GM12878 (cell line): ENCODE measurements around the gene DUS2. TPM values are rescaled to one million over a fixed set of nuclear protein-coding genes. Genes with fewer than 3 reads are reported as not detected.
A peak's percentile ranks its signal among the peaks of the same experiment; 100 is the strongest.

Source experiments
- BACH1 ChIP-seq: fragments of 450-650 bp; IDR thresholded peaks from 2 replicates; pipeline ENCODE4 v1.6.1; 2017; ENCODE audit warnings: mild to moderate bottlenecking, borderline replicate concordance
- CHD4 ChIP-seq: fragments of 200-600 bp; sonication (generic); IDR thresholded peaks from 2 replicates; pipeline ENCODE4 v1.6.1; 2016; ENCODE audit warnings: mild to moderate bottlenecking
- CREB1 ChIP-seq: IDR thresholded peaks from 2 replicates; pipeline ENCODE4 v1.6.1; 2012; ENCODE audit warnings: low read depth, mild to moderate bottlenecking, inconsistent platforms
- CREM ChIP-seq: IDR thresholded peaks from 2 replicates; pipeline ENCODE4 v1.6.1; 2014; ENCODE audit warnings: antibody characterized with exemption, low read depth
- EZH2 ChIP-seq: IDR thresholded peaks from 2 replicates; pipeline ENCODE4 v1.6.1; 2012; ENCODE audit warnings: low read depth, mild to moderate bottlenecking, control low read depth, inconsistent platforms, low read length, borderline replicate concordance; ENCODE audit not compliant: control insufficient read depth
- NBN ChIP-seq: fragments of 450-650 bp; IDR thresholded peaks from 2 replicates; pipeline ENCODE4 v1.6.1; 2016
- RAD21 ChIP-seq: IDR thresholded peaks from 2 replicates; pipeline ENCODE4 v1.6.1; 2011; ENCODE audit warnings: mild to moderate bottlenecking, low read depth, low read length, moderate library complexity; ENCODE audit not compliant: insufficient read depth
- RBBP5 ChIP-seq: fragments of 200-600 bp; sonication (generic); conservative IDR thresholded peaks from 2 replicates; pipeline ENCODE4 v1.6.1; 2016
- SIX5 ChIP-seq: IDR thresholded peaks from 2 replicates; pipeline ENCODE4 v1.6.1; 2011; ENCODE audit warnings: mild to moderate bottlenecking, low read depth, low read length, moderate library complexity; ENCODE audit not compliant: severe bottlenecking
- SMC3 ChIP-seq: IDR thresholded peaks from 2 replicates; pipeline ENCODE4 v1.6.1; 2011; ENCODE audit warnings: low read length, improper control_type of control experiment, borderline replicate concordance
- SPI1 ChIP-seq: IDR thresholded peaks from 2 replicates; pipeline ENCODE4 v1.6.1; 2011; ENCODE audit warnings: low read depth, mild to moderate bottlenecking, low read length, moderate library complexity, borderline replicate concordance; ENCODE audit not compliant: insufficient read depth
- SRF ChIP-seq, 2 experiments: IDR thresholded peaks; 2 replicates each; pipeline ENCODE4 v1.6.1; 2011; ENCODE audit warnings: low read depth in 2 of 2, low read length in 2 of 2, mild to moderate bottlenecking in 1 of 2, moderate library complexity in 1 of 2
- TAF1 ChIP-seq: IDR thresholded peaks from 2 replicates; pipeline ENCODE4 v1.6.1; 2011; ENCODE audit warnings: mild to moderate bottlenecking, low read depth, low read length, borderline replicate concordance
- TCF12 ChIP-seq: IDR thresholded peaks from 2 replicates; pipeline ENCODE4 v1.6.1; 2011; ENCODE audit warnings: low read depth, mild to moderate bottlenecking, low read length
- TCF7 ChIP-seq: IDR thresholded peaks from 2 replicates; pipeline ENCODE4 v1.6.1; 2014; ENCODE audit warnings: antibody characterized with exemption, borderline replicate concordance
- ZNF207 ChIP-seq: fragments of 450-650 bp; IDR thresholded peaks from 2 replicates; pipeline ENCODE4 v1.6.1; 2014; ENCODE audit warnings: antibody characterized with exemption, mild to moderate bottlenecking, borderline replicate concordance
- polyA plus RNA-seq, 11 experiments: library from polyadenylated mRNA; depleted of rRNA in 4 of 11; unstranded in 6 of 11; stranded (reverse) in 5 of 11; fragments of >200 nt; fragmentation: Nextera tagmentation in 4 of 11; fragmentation: Illumina TruSeq in 1 of 11; extraction: Ambion mirVana in 4 of 11; extraction: Trizol in 1 of 11; gene quantifications; 1 replicate in 1 of 11; 2 replicates in 10 of 11; pipeline versions ENCODE4 v1.2.1 to v1.2.3, GENCODE V29; 2011 to 2016; ENCODE audit warnings: inconsistent platforms in 2 of 11, missing spikeins in 2 of 11, low read depth in 1 of 11
- total RNA-seq, 4 experiments: library from RNA; depleted of rRNA in 3 of 4; stranded (reverse); fragments of >200 nt in 3 of 4; fragmentation: Illumina TruSeq in 1 of 4; extraction: Trizol in 1 of 4; gene quantifications; 2 replicates each; pipeline versions ENCODE4 v1.2.1 to v1.2.3, GENCODE V29; 2013 to 2021
- TF ChIP-seq, protein P1 (sequence below): IDR thresholded peaks from 2 replicates; pipeline ENCODE4 v1.6.1; 2011; ENCODE audit warnings: borderline replicate concordance, low read depth, mild to moderate bottlenecking, moderate library complexity, mixed read lengths, low read length; ENCODE audit not compliant: insufficient read depth; ENCODE audit errors: extremely low read length
- TF ChIP-seq, protein P2 (sequence below): fragments of 450-650 bp; formaldehyde crosslinking; IDR thresholded peaks from 2 replicates; pipeline ENCODE4 v1.4.0; 2022; ENCODE audit warnings: mild to moderate bottlenecking, moderate library complexity
- TF ChIP-seq, protein P3 (sequence below): fragments of 450-650 bp; IDR thresholded peaks from 2 replicates; pipeline ENCODE4 v1.6.1; 2017; ENCODE audit warnings: mild to moderate bottlenecking, low read depth, inconsistent platforms; ENCODE audit not compliant: poor library complexity, severe bottlenecking
- TF ChIP-seq, protein P4 (sequence below): fragments of 450-650 bp; IDR thresholded peaks from 2 replicates; pipeline ENCODE4 v1.6.1; 2017; ENCODE audit warnings: mild to moderate bottlenecking, moderate library complexity

The DUS2 gene
- total and polyA plus RNA-seq, 10 of the 15 experiments (the other 5 are each of a cell fraction or from before 2014, with no cell fraction given) = 4.8 to 32.3 (median 25.5) TPM

DNA sequence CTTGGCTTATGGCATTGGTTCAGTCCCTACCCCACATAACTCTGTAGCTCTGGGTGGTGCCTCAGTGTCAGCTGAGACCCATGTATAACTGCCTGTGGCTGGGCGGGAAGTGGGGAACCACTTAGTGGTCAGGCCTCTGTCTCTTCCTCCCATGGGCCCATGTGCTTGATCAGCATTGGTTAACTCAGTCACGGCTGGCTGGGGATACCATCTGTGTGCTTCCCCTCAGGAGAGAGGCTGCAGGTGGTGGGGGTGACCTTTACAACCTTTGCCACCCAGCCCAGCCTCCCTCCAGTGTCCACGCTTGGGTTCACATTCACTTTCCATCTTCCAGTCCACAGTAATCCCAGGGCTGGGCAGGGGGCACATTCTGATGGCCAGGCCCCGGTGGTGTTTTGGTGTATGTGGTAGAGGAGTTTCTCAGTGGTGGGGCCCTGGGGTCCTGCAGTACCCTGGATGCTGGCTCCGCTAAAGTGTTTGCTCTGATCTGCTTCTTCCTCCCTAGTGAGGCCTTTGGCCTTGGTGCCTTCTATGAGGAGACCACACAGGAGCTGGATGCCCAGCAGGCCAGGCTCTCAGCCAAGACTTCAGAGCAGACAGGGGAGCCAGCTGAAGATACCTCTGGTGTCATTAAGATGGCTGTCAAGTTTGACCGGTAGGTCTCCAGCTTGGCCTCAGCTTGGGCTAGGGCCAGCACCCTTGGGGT is 51.9 kb downstream of the DUS2 start (continued):
- TF ChIP-seq, protein P1, sequence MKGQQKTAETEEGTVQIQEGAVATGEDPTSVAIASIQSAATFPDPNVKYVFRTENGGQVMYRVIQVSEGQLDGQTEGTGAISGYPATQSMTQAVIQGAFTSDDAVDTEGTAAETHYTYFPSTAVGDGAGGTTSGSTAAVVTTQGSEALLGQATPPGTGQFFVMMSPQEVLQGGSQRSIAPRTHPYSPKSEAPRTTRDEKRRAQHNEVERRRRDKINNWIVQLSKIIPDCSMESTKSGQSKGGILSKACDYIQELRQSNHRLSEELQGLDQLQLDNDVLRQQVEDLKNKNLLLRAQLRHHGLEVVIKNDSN = no peak
- TF ChIP-seq EZH2 = no peak
- TF ChIP-seq BACH1 = peak; percentile 14; the same call in 1 of the 2 replicates
- TF ChIP-seq, protein P2, sequence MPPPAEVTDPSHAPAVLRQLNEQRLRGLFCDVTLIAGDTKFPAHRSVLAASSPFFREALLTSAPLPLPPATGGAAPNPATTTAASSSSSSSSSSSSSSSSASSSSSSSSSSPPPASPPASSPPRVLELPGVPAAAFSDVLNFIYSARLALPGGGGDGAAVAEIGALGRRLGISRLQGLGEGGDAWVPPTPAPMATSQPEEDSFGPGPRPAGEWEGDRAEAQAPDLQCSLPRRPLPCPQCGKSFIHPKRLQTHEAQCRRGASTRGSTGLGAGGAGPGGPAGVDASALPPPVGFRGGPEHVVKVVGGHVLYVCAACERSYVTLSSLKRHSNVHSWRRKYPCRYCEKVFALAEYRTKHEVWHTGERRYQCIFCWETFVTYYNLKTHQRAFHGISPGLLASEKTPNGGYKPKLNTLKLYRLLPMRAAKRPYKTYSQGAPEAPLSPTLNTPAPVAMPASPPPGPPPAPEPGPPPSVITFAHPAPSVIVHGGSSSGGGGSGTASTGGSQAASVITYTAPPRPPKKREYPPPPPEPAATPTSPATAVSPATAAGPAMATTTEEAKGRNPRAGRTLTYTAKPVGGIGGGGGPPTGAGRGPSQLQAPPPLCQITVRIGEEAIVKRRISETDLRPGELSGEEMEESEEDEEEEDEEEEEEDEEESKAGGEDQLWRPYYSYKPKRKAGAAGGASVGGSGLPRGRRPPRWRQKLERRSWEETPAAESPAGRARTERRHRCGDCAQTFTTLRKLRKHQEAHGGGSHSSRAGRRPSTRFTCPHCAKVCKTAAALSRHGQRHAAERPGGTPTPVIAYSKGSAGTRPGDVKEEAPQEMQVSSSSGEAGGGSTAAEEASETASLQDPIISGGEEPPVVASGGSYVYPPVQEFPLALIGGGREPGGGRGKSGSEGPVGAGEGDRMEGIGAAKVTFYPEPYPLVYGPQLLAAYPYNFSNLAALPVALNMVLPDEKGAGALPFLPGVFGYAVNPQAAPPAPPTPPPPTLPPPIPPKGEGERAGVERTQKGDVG = no peak
- peak; percentile 98 for TF ChIP-seq TCF12
- peak; percentile 47; the same call in 1 of the 2 replicates for TF ChIP-seq CREB1
- TF ChIP-seq TCF7 = no peak
- peak; percentile 69 for TF ChIP-seq CREM
- TF ChIP-seq TAF1 = no peak
- no peak for TF ChIP-seq CHD4
- TF ChIP-seq SMC3 = no peak
- TF ChIP-seq NBN = peak; percentile 91
- no peak for TF ChIP-seq RAD21
- TF ChIP-seq, protein P3, sequence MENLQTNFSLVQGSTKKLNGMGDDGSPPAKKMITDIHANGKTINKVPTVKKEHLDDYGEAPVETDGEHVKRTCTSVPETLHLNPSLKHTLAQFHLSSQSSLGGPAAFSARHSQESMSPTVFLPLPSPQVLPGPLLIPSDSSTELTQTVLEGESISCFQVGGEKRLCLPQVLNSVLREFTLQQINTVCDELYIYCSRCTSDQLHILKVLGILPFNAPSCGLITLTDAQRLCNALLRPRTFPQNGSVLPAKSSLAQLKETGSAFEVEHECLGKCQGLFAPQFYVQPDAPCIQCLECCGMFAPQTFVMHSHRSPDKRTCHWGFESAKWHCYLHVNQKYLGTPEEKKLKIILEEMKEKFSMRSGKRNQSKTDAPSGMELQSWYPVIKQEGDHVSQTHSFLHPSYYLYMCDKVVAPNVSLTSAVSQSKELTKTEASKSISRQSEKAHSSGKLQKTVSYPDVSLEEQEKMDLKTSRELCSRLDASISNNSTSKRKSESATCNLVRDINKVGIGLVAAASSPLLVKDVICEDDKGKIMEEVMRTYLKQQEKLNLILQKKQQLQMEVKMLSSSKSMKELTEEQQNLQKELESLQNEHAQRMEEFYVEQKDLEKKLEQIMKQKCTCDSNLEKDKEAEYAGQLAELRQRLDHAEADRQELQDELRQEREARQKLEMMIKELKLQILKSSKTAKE = peak; percentile 90
- no peak for TF ChIP-seq SRF (IDR thresholded peaks at IDR 0.05; ENCODE audit: low read depth in 2 of 2, low read length in 2 of 2)
- no peak for TF ChIP-seq ZNF207
- no peak for TF ChIP-seq RBBP5
- no peak for TF ChIP-seq SIX5
- TF ChIP-seq, protein P4, sequence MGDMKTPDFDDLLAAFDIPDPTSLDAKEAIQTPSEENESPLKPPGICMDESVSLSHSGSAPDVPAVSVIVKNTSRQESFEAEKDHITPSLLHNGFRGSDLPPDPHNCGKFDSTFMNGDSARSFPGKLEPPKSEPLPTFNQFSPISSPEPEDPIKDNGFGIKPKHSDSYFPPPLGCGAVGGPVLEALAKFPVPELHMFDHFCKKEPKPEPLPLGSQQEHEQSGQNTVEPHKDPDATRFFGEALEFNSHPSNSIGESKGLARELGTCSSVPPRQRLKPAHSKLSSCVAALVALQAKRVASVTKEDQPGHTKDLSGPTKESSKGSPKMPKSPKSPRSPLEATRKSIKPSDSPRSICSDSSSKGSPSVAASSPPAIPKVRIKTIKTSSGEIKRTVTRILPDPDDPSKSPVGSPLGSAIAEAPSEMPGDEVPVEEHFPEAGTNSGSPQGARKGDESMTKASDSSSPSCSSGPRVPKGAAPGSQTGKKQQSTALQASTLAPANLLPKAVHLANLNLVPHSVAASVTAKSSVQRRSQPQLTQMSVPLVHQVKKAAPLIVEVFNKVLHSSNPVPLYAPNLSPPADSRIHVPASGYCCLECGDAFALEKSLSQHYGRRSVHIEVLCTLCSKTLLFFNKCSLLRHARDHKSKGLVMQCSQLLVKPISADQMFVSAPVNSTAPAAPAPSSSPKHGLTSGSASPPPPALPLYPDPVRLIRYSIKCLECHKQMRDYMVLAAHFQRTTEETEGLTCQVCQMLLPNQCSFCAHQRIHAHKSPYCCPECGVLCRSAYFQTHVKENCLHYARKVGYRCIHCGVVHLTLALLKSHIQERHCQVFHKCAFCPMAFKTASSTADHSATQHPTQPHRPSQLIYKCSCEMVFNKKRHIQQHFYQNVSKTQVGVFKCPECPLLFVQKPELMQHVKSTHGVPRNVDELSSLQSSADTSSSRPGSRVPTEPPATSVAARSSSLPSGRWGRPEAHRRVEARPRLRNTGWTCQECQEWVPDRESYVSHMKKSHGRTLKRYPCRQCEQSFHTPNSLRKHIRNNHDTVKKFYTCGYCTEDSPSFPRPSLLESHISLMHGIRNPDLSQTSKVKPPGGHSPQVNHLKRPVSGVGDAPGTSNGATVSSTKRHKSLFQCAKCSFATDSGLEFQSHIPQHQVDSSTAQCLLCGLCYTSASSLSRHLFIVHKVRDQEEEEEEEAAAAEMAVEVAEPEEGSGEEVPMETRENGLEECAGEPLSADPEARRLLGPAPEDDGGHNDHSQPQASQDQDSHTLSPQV = no peak
- TF ChIP-seq SPI1 = peak; percentile 79
